ENCODE data around the gene GPR4.

GPR4 gene

GRCh38 chr19:45643024-45643926 lies 41.3 kb upstream of the GPR4 start:
- TF ChIP-seq CTCF (IDR thresholded peaks at IDR 0.05; ENCODE audit: low read depth, low read length, missing control alignments): peak; percentile 99
- no peak for DNase-seq (ENCODE audit: extremely low read depth, low read depth)
- no peak overlapping the region for H3K4me3 ChIP-seq (replicated peaks; ENCODE audit: low read depth, low read length)

GRCh38 chr19:45641274-45642105 lies 39.5 kb upstream of the GPR4 start:
- no peak for TF ChIP-seq CTCF (IDR thresholded peaks at IDR 0.05; ENCODE audit: low read depth, low read length, missing control alignments)
- DNase-seq (ENCODE audit: extremely low read depth, low read depth): peak; percentile 86
- H3K4me3 ChIP-seq (replicated peaks; ENCODE audit: low read depth, low read length): peak overlapping the region; percentile 46

GRCh38 chr19:45640849-45641273 lies 38.8 kb upstream of the GPR4 start:
- TF ChIP-seq CTCF (IDR thresholded peaks at IDR 0.05; ENCODE audit: low read depth, low read length, missing control alignments): no peak
- no peak for DNase-seq (ENCODE audit: extremely low read depth, low read depth)
- H3K4me3 ChIP-seq (replicated peaks; ENCODE audit: low read depth, low read length): peak overlapping the region; percentile 46

GRCh38 chr19:45638930-45639729 lies 37.1 kb upstream of the GPR4 start, which contains the start of gene EML2:
Gene EML2 (minus strand): TSS chr19:45639397. CDS start chr19:45639376, 21 bp downstream.
- no peak for DNase-seq (ENCODE audit: extremely low read depth, low read depth)
- H3K4me3 ChIP-seq (replicated peaks; ENCODE audit: low read depth, low read length): peak within 1 kb of the TSS; percentile 59

GRCh38 chr19:45637890-45638667 lies 36.1 kb upstream of the GPR4 start:
- TF ChIP-seq CTCF (IDR thresholded peaks at IDR 0.05; ENCODE audit: low read depth, low read length, missing control alignments): no peak
- no peak for DNase-seq (ENCODE audit: extremely low read depth, low read depth)
- peak overlapping the region; percentile 59 for H3K4me3 ChIP-seq (replicated peaks; ENCODE audit: low read depth, low read length)

More at GRCh38 chr19:45638930-45639729, 37.1 kb upstream of the GPR4 start, which contains the start of gene EML2:
- peak; percentile 28 for TF ChIP-seq CTCF (IDR thresholded peaks at IDR 0.05; ENCODE audit: low read depth, low read length, missing control alignments)

Data from HFF-Myc (cell line).